Gastrocnemius medialis (tissue), 4 donors: ENCODE results near the gene GMEB2. TPM values are rescaled to one million over a fixed set of nuclear protein-coding genes. Genes with fewer than 3 reads are reported as not detected.

Source experiments
- ATAC-seq, 2 donors: fragments of 150-250 bp; one replicate each; pipeline ENCODE4 v1.9.1; 2016
- DNase-seq, 2 donors: peaks; one replicate each; pipeline ENCODE4 v3.0.0-alpha.2; 2019
- H3K27ac ChIP-seq, 4 donors: fragments of 200-600 bp; sonication (generic); 1 replicate in 1 of 4; 2 replicates in 3 of 4; pipeline ENCODE4 v1.5.1; 2016 to 2018; ENCODE audit warnings: mild to moderate bottlenecking in 2 of 4, moderate library complexity in 1 of 4
- H3K27me3 ChIP-seq, 3 donors: fragments of 200-600 bp; sonication (generic) in 2 of 3; 1 replicate in 1 of 3; 2 replicates in 2 of 3; pipeline versions ENCODE4 v1.5.1 to v1.6.0; 2016 to 2019; ENCODE audit warnings: mild to moderate bottlenecking in 1 of 3, moderate library complexity in 1 of 3
- H3K36me3 ChIP-seq, 2 donors: fragments of 200-600 bp; sonication (generic) in 1 of 2; one replicate each; pipeline ENCODE4 v1.5.1; 2017 to 2018
- H3K4me1 ChIP-seq, 2 donors: fragments of 200-600 bp; sonication (generic) in 1 of 2; one replicate each; pipeline ENCODE4 v1.5.1; 2016 to 2017; ENCODE audit warnings: mild to moderate bottlenecking in 2 of 2
- H3K4me3 ChIP-seq, 4 donors: fragments of 200-600 bp; sonication (generic) in 3 of 4; 1 replicate in 1 of 4; 2 replicates in 3 of 4; pipeline ENCODE4 v1.5.1; 2016 to 2019; ENCODE audit warnings: mild to moderate bottlenecking in 2 of 4
- H3K9me3 ChIP-seq, 3 donors: fragments of 200-600 bp; sonication (generic) in 2 of 3; 1 replicate in 1 of 3; 2 replicates in 2 of 3; pipeline ENCODE4 v1.5.1; 2016 to 2019
- CTCF ChIP-seq, 5 experiments: fragments of 450-650 bp in 3 of 5; fragments of 200-600 bp in 2 of 5; sonication (generic) in 2 of 5; IDR thresholded peaks in 4 of 5; conservative IDR thresholded peaks in 1 of 5; 1 replicate in 4 of 5; 2 replicates in 1 of 5; pipeline ENCODE4 v1.5.1; 2016 to 2019; ENCODE audit warnings: antibody characterized with exemption in 5 of 5, mild to moderate bottlenecking in 3 of 5, moderate library complexity in 3 of 5
- POLR2A ChIP-seq, 2 donors: fragments of 450-650 bp; IDR thresholded peaks; one replicate each; pipeline ENCODE4 v1.6.1; 2017; ENCODE audit warnings: antibody characterized with exemption in 2 of 2, mild to moderate bottlenecking in 2 of 2, moderate library complexity in 2 of 2
- in situ Hi-C, 4 donors: fragments of 200-750 bp; cut with MboI; loops; one replicate each; pipeline versions ENCODE4 v1.15.0 to v1.8.0; 2017; ENCODE audit warnings: low sequenced_read_pairs in 4 of 4
- intact Hi-C: fragments of 100-400 bp; cut with DNase I; formaldehyde crosslinking; loops from one replicate; pipeline ENCODE4 v1.15.1; 2023; ENCODE audit warnings: low total_unique reads
- total RNA-seq, 4 donors: library from RNA; depleted of rRNA; stranded (reverse); fragments of >200 nt; gene quantifications; one replicate each; pipeline versions ENCODE4 v1.1.0 to v1.2.3, GENCODE V29; 2016

The GMEB2 gene
- total RNA-seq, 4 donors from 2014 or later: 6.1 to 14.3 (median 6.8) TPM

DNA sequence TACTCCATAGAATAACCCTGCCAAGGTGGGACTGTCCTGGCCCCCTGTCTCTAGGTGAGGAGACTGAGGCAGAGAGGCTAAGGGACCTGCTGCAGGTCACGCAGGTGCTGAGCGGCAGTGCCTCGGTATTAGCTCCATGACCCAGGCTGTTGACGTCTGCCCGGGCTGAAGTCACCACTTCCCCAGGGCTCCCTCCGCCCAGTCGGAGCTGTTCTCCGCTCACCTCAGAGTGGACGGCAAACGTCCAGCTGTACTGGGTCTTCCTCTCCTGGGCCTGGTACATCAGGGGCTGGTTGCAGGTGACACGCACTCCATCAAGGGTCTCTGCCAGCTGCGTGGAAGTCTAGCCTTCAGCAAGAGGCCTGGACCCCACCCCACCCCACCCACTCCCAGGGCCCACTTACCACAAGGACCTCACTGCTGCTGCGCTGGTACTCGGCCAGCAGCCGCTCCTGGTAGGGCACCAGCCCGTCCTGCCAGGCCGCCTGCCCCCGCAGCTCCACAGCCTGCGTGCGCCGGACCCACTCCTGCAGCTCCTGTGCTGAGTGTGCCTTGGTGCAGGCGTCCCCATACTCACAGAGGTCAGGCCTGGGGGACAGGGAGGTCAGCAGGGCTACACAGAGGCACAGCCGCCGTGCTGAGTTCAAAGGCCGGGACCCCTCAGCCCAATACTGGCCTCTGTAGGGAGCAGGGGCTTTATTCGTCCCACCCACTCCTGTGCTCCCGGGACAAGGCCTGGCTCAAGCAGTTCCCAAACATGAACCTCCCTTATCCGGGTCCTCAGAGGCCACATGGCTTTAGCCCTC, 56.4 kb downstream of the GMEB2 start:
- ATAC-seq (no peak), DNase-seq (no peak)
- no peak overlapping the region for H3K4me3 ChIP-seq
- TF ChIP-seq CTCF (IDR thresholded peaks at IDR 0.05 in 4 of 5, conservative IDR thresholded peaks at IDR 0.05 in 1 of 5) (no peak), POLR2A (IDR thresholded peaks at IDR 0.05) (no peak)
- H3K27me3 ChIP-seq: peaks cover 3 to 12% (median 10%) of the 10 kb centered on the region in 3 donors
- intact Hi-C loops (no loop called here), in situ Hi-C loops (no loop called here)
- no peak overlapping the region for H3K27ac ChIP-seq
- H3K9me3 ChIP-seq: no peaks in the 10 kb centered on the region
- no peaks in the 10 kb centered on the region for H3K36me3 ChIP-seq
- H3K4me1 ChIP-seq: peaks cover 0 to 10% of the 10 kb centered on the region in 2 donors

GRCh38 chr20:63568986-63569949, 57.6 kb downstream of the GMEB2 start:
- Histone ChIP-seq H3K36me3 (no peaks in the 10 kb centered on the region), H3K27ac (no peak overlapping the region), H3K27me3 (peaks cover 3 to 12% (median 10%) of the 10 kb centered on the region in 3 donors), H3K4me1 (peaks cover 0 to 5% of the 10 kb centered on the region in 2 donors), H3K4me3 (no peak overlapping the region), H3K9me3 (no peaks in the 10 kb centered on the region)
- ATAC-seq (no peak), DNase-seq (no peak)
- no peak for TF ChIP-seq POLR2A (IDR thresholded peaks at IDR 0.05)
- no peak for TF ChIP-seq CTCF (IDR thresholded peaks at IDR 0.05 in 4 of 5, conservative IDR thresholded peaks at IDR 0.05 in 1 of 5)
- intact Hi-C loops (no loop called here), in situ Hi-C loops (no loop called here)

DNA sequence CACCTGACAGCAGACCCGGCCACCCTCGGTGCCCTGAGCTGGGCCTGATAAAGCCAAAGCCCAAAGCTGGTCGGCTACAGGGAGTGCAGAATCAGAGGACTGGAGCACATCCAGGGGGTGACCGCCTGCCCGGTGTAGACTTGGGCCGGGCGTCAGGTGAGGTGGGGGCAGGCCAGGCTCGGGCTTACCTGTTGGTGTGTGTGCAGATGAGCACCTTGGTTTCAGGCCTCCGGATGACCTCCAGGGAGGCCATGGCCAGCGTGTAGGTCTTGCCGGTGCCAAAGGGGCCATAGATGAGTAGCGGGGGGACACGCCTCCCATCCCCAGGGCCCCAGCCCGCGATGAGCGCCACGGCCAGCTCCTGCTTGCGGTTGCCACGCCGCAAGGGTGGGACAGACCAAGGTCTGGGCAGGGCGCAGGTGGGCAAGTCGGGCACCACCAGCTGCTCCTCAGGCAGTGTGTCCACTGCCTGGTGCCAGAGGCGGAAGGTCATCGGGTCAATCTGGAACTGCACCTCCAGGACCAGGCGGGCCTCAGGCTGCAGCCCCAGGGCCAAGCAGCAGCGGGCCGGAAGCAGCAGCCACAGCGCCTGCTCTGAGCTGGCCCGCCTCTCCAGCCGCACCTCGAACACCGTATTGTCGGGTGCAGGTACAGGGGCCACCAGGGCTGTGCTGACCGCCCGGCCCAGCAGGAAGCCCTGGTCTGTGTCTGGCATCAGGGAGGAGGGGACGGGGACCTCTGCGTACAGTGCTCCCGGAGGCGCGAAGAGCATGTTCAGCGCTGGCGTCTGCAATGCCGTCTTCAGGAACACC, 58.5 kb downstream of the GMEB2 start:
- H3K9me3 ChIP-seq: no peaks in the 10 kb centered on the region
- TF ChIP-seq POLR2A (IDR thresholded peaks at IDR 0.05) (no peak), CTCF (IDR thresholded peaks at IDR 0.05 in 4 of 5, conservative IDR thresholded peaks at IDR 0.05 in 1 of 5) (no peak)
- H3K27me3 ChIP-seq: peaks cover 1 to 10% (median 7%) of the 10 kb centered on the region in 3 donors
- DNase-seq (no peak), ATAC-seq (no peak)
- no peak overlapping the region for H3K4me3 ChIP-seq
- intact Hi-C loops: no loop called here
- H3K27ac ChIP-seq: no peak overlapping the region
- peaks cover 0 to 2% of the 10 kb centered on the region in 2 donors for H3K4me1 ChIP-seq
- H3K36me3 ChIP-seq: no peaks in the 10 kb centered on the region
- in situ Hi-C loops: no loop called here

GRCh38 chr20:63567386-63568169, 59.3 kb downstream of the GMEB2 start:
- intact Hi-C loops (no loop called here), in situ Hi-C loops (no loop called here)
- Histone ChIP-seq H3K27me3 (peaks cover 0 to 2% (median 0%) of the 10 kb centered on the region in 3 donors), H3K27ac (no peak overlapping the region), H3K4me1 (no peaks in the 10 kb centered on the region), H3K4me3 (no peak overlapping the region), H3K9me3 (no peaks in the 10 kb centered on the region), H3K36me3 (no peaks in the 10 kb centered on the region)
- no peak for TF ChIP-seq POLR2A (IDR thresholded peaks at IDR 0.05)
- no peak for TF ChIP-seq CTCF (IDR thresholded peaks at IDR 0.05 in 4 of 5, conservative IDR thresholded peaks at IDR 0.05 in 1 of 5)
- no peak for DNase-seq
- no peak for ATAC-seq
